ENCODE results near the gene HES1. TPM values are rescaled to one million over a fixed set of nuclear protein-coding genes. Genes with fewer than 3 reads are reported as not detected.

Gene HES1
- total RNA-seq, 1 donor = 13.4 TPM

GRCh38 chr3:194167480-194168282 lies 31.7 kb downstream of the HES1 start:
- no peak overlapping the region for H3K4me3 ChIP-seq (ENCODE audit: low read depth, low read length)
- no peak for TF ChIP-seq CTCF (IDR thresholded peaks at IDR 0.05; ENCODE audit: insufficient read depth, low read depth, low read length)
- no peak for DNase-seq (ENCODE audit: low read depth)

- no peak for TF ChIP-seq CTCF (IDR thresholded peaks at IDR 0.05; ENCODE audit: insufficient read depth, low read depth, low read length)
These were observed 33.0 kb downstream of the HES1 start for GRCh38 chr3:194168994-194169393.

GRCh38 chr3:194169595-194169994 lies 33.6 kb downstream of the HES1 start:
- H3K4me3 ChIP-seq (ENCODE audit: low read depth, low read length) = no peak overlapping the region
- no peak for DNase-seq (ENCODE audit: low read depth)
- no peak for TF ChIP-seq CTCF (IDR thresholded peaks at IDR 0.05; ENCODE audit: insufficient read depth, low read depth, low read length)

More at GRCh38 chr3:194168994-194169393, 33.0 kb downstream of the HES1 start:
- no peak for DNase-seq (ENCODE audit: low read depth)
- H3K4me3 ChIP-seq (ENCODE audit: low read depth, low read length) = no peak overlapping the region

GRCh38 chr3:194170793-194171192 lies 34.8 kb downstream of the HES1 start:
- DNase-seq (ENCODE audit: low read depth) = no peak
- TF ChIP-seq CTCF (IDR thresholded peaks at IDR 0.05; ENCODE audit: insufficient read depth, low read depth, low read length) = no peak
- H3K4me3 ChIP-seq (ENCODE audit: low read depth, low read length) = no peak overlapping the region

- no peak for DNase-seq (ENCODE audit: low read depth)
- no peak for TF ChIP-seq CTCF (IDR thresholded peaks at IDR 0.05; ENCODE audit: insufficient read depth, low read depth, low read length)
- H3K4me3 ChIP-seq (ENCODE audit: low read depth, low read length) = no peak overlapping the region
These were observed 38.5 kb downstream of the HES1 start for GRCh38 chr3:194174406-194174805.

DNA sequence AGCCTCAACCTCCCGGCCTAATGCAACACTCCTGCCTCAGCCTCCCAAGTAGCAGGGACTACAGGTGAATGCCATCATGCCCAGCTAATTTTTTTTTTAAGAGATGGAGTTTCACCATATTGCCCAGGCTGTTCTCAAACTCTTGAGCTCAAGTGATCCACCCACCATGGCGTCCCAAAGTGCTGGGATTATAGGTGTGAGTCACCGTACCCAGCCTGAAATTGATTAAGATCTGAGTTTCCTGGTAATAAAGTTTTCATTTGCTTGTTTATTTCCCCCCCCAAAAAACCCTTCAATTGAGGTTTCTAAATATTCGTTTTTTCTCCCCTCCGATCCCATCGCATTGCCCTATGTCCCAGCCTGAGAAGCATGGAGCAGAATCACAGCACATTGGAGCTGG lies 39.0 kb downstream of the HES1 start:
- TF ChIP-seq CTCF (IDR thresholded peaks at IDR 0.05; ENCODE audit: insufficient read depth, low read depth, low read length) = no peak

More for the DNA sequence above, 39.0 kb downstream of the HES1 start:
- no peak for DNase-seq (ENCODE audit: low read depth)
- no peak overlapping the region for H3K4me3 ChIP-seq (ENCODE audit: low read depth, low read length)

Data from fibroblast of villous mesenchyme (primary cell).